G401.6 (cell line): Measurements from ENCODE around the gene ZNRF1.
"Not testable (repeated sequence)": the region's sequence is repeated elsewhere in the genome, so short reads cannot be mapped to it uniquely, and the experiment has no call there.

Experiments used
- FAIRE-seq: peaks from 2 replicates; lab custom pipeline; 2012; peaks lifted over from hg19 to GRCh38; lab: Jason Lieb, UNC

ZNRF1 gene

DNA sequence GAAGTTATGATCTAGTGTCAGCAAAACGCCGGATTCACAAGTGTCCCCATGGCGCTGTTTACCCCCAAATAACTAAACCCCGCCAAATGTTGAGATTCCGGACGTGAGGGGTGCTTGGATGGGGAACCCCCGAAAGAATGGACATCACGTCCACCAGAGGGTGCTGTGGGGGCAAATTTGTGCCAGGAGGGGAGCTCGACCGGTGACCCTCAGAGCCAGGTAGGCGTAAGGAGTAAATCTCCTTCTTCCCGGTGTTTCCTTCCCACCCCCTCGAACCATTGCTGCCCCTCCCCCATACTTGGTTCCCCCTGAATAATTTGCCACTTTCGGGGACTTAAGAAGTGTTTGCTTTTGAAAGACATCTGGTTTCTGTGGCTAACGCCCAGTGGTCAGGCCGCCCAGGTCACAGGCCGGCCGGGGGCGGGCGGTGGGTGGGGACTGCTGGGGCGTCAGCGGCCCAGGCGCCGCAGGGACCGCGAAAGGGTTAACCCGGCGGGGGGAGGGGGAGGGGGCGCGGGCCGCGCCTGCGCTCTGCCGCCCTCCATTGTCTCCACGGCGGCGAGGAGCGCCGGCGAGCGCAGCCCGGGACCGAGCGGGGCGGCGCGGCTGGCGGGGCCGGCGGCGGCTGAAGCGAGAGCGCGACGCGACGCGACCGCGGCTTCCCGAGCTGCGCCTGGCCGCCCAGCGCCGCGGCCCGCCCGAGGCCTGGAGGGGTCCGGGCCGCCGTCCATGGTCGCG lies at the start of gene ZNRF1:
Gene ZNRF1, plus strand, starts transcription at position 544 of the 738 bp plus-strand sequence. CDS start 648 bp downstream, outside the sequence.
- FAIRE-seq = no peak

DNA sequence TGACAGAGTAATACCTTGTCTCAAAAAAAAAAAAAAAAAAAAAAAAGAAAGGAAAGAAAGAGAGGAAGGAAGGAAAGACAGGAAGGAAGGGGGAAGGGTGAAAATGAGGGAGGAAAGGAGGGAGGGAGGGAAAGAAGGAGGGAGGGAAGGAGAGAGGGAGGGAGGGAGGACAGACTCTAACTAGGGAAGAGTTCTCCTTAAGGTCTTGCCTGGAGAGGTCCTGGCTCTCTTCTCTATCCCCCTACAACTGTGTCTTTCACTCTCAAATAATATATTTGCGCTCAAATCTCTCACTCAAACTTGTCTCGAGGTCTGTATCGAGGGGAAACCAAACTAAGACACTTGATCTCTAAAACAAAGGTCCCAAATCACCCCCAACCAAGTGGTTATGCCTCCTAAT lies 49.5 kb upstream of the ZNRF1 start:
- FAIRE-seq = no peak

DNA sequence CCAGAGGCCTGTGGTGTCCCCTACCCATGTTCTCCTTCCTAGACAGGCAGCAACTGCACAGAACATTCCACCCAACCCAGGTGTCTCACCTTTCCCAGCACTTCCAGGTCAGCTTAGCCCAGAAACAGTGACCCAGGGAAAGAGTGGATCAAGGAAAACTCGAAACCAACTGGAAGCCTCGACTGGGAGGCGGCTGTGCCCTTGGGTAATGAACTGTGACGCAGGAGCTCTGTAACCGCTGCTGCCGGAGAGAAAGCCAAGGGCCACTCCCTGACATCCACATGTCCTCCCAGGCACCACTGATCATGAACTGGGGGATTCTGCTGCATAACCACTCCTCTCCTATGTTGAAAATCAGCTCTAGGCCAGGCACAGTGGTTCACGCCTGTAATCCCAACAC lies 48.3 kb upstream of the ZNRF1 start:
- no peak for FAIRE-seq

DNA sequence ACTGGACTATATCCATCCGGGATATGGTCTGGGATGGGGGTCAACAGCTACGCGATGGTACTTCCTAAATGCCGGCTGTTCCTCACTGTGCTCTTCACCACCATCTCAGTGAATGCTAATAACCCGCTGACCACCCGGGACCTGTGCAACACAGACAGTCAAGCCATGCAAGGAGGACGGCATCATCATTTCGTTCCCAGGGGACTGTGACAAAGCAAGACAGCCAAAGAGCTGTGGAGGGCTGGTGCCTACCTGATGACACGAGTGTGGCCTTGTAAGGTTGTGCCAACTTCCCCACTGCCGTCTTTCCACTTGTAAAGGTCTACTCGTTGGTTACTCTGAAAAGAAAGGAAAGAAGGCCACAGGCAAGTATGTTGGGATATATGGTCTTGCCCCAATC lies 47.6 kb upstream of the ZNRF1 start:
- no peak for FAIRE-seq

DNA sequence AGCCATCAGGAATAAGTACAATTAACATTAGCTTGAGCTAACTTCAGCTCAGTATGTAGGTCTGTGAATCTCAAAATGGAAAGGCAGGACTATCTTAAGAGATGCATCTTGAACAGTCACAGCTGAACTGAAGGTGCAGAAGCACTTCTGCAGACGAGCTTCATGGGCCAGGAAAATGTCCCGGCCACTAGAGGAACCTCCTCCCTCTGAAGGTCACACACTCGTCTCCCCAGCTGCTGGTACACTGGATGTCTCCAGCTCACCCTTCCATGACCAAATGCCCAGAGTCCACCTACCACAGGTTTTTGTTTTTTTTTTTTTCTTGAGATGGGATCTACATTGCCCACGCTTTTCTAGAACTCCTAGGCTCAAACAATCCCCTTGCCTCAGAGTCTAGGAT lies 47.1 kb upstream of the ZNRF1 start:
- FAIRE-seq = no peak

DNA sequence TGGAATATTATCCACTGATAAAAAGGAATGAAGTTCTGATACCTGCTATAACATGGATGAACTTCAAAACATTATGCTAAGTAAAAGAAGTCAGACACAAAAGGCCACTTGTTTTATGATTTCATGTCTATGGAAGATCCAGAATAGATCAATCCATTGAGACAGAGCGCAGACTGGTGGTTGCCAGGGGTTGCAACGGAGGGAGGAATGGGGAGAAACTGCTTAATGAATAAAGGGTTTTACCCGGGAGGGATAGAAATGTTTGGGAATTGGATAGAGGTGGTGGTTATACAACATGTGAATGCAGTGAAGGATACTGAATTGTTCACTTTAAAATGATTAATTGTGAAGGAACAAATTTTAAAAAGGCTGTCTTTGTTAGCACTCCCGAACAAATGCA lies 44.1 kb upstream of the ZNRF1 start:
- FAIRE-seq = no peak

DNA sequence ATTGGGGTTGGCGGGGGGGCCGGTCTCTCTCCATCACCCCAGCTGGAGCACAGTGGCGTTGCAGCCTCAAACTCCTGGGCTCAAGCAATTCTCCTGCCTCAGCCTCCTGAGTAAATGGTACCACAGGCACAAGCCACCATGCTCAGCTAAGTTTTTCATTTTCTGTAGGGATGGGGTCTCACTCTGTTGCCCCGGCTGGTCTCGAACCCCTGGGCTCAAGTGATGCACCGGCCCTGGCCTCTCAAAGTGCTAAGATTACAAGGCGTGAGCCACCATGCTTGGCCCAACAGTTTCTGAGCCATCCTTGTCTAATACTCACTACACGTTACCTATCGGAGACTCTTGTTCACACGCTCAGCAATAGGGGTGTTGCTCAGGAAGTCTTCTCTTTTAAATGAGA lies 25.5 kb upstream of the ZNRF1 start:
- FAIRE-seq = no peak

DNA sequence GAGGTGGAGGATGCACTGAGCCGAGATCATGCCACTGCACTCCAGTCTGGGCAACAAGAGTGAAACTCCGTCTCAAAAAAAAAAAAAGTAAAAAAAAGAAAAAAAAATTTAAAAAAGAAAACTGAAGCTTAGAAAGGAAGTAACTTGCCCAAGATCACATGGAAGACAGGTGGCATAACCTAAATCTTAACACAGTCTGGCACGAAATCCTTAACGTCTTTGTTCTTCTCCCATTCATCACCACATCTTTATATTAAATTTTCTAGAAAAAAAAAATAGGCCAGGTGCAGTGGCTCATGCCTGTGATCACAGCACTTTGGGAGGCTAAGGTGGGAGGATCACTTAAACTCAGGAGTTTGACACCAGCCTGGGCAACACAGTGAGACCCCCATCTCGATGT lies 23.2 kb upstream of the ZNRF1 start:
- FAIRE-seq = no peak

DNA sequence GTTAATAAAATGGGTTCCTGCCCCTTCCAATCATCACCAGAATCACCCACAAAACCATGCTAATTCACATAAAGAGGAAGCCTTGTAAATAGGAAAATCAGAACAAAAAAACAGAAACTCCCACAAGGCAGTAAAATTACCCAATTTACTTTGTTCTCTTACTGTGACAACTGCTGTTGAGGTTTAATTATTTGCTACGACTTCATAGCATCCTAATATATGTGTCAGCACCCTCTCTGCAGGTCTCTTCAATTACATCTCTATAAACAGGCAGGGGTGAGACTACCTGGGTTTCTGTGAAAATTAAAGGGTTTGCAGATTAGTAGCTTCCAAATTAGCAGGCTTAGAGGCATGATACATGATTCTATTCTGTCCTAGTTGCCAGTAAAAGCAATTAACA lies 16.6 kb upstream of the ZNRF1 start:
- no peak for FAIRE-seq

DNA sequence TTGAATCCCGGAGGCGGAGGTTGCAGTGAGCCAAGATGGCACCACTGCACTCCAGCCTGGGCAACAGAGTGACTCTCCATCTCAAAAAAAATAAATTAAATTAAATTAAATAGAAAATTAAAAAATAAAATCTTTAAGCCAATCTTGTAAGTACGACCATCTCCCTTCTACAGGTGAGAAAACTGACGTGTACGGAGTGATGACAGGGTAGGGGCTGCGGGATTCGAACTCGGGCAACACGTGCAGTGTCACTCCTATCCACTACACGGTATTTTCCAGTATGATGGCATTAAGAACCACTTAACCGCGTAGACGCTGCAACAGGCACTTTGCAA lies 14.7 kb upstream of the ZNRF1 start:
- FAIRE-seq = no peak

DNA sequence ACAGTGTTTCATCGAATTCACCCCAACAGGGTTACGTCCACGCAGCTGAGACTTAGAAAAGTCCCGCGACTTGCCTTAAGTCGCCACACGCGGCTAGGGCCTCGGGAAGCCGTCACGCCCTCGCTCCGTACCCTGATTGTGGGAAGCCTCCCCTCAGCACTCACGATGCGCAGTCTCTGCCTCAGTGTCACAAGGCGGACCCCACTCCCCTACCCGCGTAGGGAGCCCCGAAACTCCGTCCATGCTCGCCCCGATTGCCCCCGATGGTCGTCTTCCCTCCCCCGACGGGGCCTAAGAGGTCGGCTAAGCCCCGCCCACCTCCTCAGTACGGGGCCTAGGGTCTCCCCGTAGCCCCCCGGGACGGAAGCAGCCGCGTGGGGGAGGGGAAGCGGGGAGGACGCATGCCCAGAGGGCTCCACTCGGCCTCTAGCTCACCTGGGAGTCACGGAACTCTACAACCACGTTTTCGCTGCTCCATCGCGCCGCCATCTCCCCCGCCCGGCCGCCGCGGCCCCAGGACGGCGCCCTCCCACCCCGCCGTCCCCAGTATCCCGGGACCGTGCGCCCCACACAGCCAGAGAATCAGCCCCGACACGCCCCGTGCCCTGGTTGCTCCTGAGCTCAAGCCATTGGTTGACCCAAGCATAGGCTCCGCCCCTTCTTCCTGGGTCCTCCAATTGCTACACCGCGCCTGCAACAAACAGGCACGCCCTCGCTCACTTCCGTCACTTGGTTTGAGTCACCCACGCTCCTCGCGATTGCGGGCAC lies 14.1 kb upstream of the ZNRF1 start, which contains the start of gene WDR59:
Gene WDR59, minus strand, starts transcription at position 595 of the 768 bp plus-strand sequence. Its CDS starts 106 bp downstream, at position 489.
- peak; percentile 96 for FAIRE-seq

DNA sequence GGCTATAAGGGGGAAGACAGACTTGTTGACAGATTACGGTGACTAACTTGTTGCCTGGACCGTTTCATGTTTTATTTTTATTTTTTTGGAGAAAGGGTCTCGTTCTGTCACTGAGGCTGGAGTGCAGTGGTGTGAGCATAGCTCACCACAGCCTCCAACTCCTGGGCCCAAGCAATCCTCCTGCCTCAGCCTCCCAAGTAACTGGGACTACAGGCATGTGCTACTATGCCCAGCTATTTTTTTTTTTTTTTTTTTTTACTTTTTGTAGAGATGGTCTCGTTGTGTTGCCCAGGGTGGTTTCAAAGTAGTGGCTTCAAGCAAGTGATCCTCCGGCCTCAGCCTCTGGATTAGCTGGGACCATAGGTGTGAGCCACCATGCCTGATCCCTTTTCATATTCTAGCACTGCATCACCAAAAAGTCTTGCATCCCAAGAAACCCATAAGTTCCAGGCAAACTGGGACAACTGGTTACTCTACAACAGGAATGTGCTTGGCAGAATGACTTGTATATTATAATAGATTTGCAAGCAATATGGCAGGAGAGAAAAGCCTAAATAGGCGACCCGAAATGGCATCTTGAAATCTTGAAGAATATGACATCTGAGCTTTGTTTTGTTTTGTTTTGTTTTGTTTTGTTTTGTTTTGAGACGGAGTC lies 11.7 kb upstream of the ZNRF1 start:
- FAIRE-seq = no peak

DNA sequence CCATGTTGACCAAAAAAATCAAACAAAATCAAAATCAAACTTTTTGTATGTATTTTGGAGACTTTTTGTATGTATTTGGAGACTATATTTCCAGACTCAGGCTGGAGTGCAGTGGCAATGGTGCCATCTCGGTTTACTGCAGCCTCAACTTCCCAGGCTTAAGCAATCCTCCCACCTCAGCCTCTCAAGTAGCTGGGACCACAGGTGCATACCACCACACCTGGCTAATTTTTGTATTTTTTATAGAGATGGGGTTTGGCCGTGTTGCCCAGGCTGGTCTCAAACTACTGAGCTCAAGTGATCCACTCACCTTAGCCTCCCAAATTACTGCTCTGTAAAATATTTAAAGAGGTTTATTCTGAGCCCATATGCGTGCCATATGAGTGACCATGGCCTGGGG lies 9.0 kb upstream of the ZNRF1 start:
- FAIRE-seq = not testable (repeated sequence)

DNA sequence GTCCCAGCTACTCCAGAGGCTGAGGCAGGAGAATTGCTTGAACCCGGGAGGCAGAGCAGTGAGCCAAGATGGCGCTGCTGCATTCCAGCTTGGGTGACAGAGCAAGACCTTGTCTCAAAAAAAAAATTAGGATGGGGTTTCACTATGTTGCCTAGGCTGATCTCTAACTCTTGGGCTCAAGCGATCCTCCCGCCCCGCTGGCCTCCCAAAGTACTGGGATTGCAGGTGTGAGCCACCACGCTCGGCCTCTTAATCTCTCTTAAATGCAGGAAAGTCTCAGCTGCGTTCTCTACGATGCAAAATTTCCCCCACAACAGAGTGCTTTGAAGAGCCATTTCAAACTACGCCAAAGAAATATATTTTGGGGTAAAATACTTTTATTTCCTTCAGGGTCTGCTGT lies 8.0 kb upstream of the ZNRF1 start:
- FAIRE-seq = no peak

DNA sequence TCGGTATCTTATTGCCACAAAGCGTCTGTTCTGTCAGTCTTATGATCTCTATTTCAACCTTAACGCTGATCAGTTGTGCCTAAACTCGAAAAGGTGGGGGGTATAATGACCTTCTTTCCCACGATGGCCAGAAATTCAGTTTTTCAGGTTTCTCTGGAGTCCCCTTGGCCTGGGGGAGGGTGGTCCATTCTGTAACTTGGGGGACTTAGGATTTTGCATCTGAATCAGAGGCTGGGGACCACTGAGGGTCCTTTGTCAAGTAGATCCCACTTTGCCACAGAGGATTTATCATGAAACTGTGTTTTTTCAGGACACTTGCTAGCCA lies 7.6 kb upstream of the ZNRF1 start:
- no peak for FAIRE-seq

DNA sequence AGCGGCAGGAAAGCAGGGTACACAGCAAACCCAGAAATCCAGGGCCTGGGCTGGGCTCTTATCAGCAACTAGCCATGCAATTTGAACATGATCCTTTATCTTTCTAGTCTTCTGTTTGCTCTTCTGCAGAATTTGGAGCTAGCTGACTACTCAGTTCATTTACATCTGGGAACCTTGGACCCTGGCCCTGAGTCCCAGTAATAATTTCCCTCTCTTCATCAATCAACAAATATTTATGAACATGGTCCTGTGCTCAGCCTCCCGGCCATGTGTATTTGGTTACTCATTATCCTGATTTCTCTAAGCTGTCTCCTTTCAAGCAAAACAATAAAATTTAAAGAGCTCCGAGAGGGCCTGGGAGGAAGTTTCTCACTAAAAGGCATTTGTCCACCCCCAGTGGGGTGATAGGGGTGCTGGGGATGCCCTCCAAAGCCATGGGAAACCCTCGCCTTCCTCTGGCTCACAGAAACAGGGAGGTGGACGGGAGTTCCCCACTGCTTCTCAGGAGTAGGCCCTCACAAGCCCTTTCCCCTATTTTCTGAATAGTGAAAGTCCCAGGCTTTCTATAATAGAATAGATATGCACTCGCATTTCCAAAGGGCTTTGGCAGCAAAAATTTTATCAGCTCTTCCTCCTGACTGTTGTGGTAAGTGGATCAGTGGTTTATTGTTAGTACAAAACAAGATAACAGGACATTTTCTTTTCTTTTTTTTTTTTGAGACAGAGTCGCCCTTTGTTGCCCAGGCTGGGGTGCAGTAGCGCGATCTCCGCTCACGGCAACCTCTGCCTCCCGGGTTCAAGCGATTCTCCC lies 7.0 kb upstream of the ZNRF1 start:
- no peak for FAIRE-seq

DNA sequence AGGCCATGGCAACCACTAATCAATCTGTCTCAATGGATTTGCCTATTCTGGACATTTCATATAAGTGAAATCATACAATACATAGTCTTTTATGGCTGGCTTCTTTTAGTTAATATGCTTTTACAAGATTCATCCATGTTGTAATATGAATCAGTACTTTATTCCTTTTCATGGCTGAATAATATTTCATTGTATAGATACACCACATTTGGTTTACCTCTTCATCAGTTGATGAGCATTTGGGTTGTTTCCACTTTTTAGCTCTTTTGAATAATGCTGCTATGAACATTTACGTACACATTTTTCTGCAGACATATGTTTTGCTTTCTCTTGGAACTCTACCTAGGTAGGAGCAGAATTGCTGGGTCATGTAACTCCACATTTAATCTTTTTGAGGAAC lies 2.8 kb upstream of the ZNRF1 start:
- no peak for FAIRE-seq

DNA sequence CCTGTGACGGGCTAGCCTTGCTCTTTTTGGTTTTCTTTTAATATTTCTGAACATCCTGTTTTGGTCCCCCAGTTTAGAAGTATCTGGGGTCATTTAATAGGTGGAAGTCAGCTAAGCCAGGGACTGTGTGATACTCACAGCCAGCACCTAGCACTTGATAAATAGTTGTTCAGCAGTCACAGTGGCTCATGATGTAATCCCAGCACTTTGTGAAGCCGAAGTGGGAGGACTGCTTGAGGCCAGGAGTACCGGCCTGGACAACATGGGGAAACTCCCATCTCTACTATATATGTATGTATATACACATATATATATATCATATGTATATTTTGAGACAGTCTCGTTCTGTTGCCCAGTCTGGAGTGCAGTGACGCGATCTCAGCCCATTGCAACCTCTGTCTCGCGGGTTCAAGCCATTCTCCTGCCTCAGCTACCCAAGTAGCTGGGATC lies 1.8 kb upstream of the ZNRF1 start:
- no peak for FAIRE-seq

DNA sequence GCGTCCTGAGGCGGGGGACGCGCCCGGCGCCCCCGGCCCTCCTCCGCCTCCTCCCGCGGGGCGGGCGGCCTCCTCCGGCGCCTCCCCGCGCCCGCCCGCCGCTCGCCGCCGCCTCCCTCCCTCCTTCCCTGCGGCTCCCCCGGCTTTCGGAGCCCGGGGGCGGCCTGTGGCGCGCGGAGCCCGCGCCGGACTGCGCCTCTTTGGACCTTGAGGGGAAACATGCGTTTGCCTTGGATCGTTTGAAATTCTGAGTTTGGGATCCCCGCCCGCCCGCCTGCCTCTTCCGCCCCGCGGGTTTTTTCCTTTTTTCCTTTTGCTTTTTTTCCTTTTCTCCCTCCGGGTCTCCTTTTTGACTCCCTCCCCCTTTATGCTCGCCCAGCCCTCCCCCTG lies 390 bp downstream of the ZNRF1 start:
- FAIRE-seq = no peak

DNA sequence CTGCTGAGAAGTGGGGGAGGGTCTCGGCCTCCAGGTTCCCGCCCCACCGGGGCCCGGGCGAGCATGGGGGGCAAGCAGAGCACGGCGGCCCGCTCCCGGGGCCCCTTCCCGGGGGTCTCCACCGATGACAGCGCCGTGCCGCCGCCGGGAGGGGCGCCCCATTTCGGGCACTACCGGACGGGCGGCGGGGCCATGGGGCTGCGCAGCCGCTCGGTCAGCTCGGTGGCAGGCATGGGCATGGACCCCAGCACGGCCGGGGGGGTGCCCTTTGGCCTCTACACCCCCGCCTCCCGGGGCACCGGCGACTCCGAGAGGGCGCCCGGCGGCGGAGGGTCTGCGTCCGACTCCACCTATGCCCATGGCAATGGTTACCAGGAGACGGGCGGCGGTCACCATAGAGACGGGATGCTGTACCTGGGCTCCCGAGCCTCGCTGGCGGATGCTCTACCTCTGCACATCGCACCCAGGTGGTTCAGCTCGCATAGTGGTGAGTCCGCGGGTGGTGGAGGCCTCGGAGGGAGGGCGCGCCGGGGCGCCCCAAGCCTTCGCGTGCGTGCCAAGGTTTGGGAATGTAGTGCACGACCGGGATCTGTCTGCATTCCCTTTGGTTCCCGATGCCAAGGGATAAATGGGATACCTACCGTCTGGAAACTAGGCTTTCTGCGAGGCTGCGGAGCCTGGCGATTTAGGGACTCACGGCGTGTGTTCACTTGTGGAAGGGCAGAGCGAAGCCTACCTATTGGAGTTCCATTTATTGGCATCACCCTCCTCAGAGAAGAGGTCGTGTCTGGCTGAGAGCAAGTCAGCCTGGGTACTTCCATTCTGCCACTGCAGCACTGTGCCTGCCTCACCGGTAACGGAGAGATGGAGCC lies 1.0 kb downstream of the ZNRF1 start:
- no peak for FAIRE-seq

DNA sequence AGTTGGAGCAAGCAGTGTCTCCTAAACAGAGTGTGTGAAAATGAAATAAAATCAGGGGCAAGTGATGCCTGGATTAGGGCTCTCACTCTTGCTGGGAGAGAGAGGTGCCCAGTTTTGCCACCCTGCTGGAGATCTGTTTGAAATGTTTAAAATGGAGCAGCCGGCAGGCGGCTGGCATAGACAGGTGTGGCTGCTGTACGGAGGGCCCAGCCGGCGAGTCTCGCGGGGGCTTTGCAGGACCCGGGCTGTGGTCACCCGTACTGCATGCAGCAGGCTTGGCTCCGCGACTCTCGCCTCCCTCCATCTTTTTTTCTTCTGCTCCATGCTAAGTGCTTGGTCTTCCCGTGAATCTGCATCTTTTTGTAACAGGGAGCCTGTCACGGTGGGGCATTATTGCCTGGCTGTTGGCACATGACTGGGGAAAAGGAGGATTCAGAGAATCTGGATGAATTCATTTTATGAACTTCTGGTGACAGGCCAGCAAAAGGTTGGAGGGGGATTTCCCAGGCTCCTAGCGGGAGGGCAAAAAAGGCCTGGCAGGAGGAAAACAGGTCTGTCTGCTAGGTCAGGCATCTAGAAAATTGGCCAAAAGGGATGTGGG lies 1.8 kb downstream of the ZNRF1 start:
- no peak for FAIRE-seq
